ENCODE results near the gene PRDM15.

Gene PRDM15

DNA sequence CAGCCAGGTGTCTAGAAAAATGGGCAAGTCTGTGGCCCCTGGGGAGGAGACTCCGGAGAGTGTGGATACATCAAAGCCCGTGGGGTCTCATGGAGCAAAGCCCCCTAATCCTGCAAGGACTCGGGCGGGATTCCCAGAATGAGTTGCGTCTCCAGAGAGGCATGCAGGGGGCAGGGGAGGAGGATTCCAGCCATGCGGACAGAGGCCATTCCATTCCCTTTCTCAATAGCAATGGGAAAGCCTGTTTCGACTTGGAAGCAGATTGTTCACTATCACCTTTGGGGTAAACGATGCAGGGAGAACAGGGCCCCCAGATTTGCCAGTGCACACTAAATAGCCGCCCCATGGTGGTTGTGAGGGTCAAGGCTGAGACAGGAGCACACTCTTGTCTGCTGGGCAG lies 15.4 kb upstream of the PRDM15 start:
- DNase-seq = no peak
- in situ Hi-C loops (cut with HindIII; ENCODE audit: low pct_ligation_motif_present, low pct_unique_long_range_greater_than_20kb, low sequenced_read_pairs) = no loop called here

DNA sequence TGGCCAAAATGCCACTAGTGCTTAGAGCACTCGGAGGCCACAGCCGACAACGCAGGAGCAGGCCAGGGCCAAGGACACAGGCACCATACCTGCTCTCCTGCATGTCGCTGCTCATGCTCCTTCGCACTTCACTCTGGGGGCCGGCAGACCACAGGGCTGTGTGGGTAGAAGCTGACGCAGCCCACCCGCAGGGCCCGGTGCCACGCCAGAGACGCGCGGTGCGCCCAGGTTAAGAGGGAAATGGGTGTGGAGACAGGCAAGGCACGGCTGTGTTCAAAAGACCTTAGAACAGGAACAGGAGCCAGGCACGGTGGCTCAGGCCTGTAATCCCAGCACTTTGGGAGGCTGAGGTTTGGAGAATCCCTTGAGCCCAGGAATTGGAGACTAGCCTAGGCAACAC lies 13.6 kb upstream of the PRDM15 start:
- in situ Hi-C loops (cut with HindIII; ENCODE audit: low pct_ligation_motif_present, low pct_unique_long_range_greater_than_20kb, low sequenced_read_pairs) = no loop called here
- no peak for DNase-seq

DNA sequence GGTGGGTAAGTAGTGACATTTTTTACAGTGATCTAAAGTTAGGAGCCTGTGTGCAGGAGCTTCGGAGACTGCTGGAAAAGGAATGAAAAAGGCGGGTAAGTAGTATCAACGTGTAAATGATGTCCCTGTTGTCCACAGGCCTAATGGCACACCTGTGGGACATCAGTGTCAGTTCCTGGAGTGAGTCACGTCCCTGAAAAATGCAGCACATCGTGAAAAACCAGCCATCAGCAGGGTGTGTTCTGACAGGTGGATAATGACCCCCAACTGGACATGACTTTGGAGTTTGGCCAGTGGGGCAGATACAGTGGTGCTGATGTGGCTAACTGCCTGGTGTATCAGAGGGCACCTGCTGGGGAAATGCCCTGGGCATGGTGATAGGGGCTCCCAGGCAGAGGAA lies 12.0 kb upstream of the PRDM15 start:
- no peak for DNase-seq
- in situ Hi-C loops (cut with HindIII; ENCODE audit: low pct_ligation_motif_present, low pct_unique_long_range_greater_than_20kb, low sequenced_read_pairs) = no loop called here

DNA sequence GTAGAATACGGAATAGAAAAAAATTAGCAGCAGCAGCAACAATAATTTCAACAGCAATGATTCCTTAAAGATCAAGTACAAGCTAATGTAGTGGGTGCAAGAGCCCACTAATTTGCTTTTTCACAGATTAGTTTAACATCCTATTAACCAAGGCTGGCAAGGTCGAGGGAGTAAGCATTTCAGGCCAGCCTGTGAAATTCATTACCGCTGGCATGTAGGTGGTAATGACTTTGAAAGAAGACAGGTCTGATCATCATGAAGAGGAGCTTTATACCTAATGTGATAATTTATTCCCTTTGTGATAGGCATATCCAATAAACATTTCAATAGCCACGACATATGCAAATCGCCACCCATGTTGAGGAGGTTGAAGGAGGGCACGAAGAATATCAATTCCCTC lies 11.2 kb upstream of the PRDM15 start:
- in situ Hi-C loops (cut with HindIII; ENCODE audit: low pct_ligation_motif_present, low pct_unique_long_range_greater_than_20kb, low sequenced_read_pairs) = no loop called here
- no peak for DNase-seq

DNA sequence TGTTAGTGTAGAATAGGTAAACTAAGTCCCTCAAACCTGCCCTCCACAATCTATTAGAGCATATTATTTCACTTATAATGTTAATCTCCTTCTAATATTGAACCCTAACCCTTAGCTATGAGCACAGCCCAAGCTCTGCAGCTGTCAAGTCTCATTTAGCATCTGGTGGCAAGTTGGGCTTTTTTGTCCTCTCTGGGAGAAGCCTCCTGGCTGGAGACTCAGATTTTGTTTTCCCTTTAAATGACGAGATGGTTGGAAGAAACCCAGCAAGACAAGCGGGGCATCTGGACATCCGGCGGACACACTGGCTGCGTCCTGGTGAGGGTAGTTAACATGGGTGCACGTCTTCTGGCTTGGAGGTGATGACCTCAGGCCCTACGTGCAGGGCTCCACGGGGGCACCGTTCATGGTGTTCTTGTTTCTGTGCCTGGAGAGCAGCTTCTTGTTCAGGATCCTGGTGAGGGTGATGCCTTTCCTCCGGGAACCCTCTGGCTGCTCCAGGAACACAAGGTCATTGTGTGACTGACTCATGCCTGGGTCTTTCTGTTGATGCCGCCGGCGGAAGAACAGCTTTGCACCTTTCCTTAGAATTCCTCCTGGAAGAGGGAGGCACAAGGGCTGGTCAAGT lies 9.7 kb upstream of the PRDM15 start:
- DNase-seq = no peak
- in situ Hi-C loops (cut with HindIII; ENCODE audit: low pct_ligation_motif_present, low pct_unique_long_range_greater_than_20kb, low sequenced_read_pairs) = no loop called here

DNA sequence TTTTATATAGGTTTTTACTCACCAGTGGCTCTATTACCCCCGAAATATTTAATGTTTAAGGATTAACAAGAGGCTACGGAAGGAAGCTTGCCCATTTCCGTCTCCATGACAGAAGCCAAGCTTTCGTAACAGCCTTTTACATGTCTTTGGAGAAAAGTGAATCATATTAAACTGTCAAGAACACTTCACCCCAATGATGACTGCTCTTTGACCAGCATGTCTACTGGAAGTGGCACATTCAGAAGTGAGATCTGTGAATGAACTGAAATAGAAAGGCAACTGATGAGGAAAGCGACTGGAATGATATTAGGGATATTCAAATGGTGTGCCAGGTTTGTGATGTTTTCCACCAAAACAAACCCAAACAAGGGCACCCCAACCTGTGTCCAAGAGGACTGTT lies 8.5 kb upstream of the PRDM15 start:
- DNase-seq = no peak
- in situ Hi-C loops (cut with HindIII; ENCODE audit: low pct_ligation_motif_present, low pct_unique_long_range_greater_than_20kb, low sequenced_read_pairs) = no loop called here

DNA sequence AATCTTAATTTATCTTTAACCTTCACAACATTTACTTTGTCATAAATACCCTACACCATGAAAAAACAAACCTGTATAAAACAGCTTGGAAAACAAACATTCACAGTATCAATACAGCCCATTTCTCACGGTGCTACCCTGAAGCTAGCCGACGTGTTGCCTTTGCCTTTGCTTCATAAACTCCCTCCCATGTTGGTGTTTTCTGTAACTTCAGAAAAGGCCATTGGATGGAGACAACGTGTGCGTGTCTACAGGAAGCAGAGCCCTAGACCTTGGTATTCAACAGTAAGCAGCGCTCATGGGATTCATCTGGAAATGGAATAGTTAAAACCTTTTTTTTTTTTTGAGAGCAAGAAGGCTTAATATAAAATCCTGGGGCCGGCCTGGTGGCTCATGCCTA lies 7.2 kb upstream of the PRDM15 start:
- no peak for DNase-seq
- in situ Hi-C loops (cut with HindIII; ENCODE audit: low pct_ligation_motif_present, low pct_unique_long_range_greater_than_20kb, low sequenced_read_pairs) = no loop called here

DNA sequence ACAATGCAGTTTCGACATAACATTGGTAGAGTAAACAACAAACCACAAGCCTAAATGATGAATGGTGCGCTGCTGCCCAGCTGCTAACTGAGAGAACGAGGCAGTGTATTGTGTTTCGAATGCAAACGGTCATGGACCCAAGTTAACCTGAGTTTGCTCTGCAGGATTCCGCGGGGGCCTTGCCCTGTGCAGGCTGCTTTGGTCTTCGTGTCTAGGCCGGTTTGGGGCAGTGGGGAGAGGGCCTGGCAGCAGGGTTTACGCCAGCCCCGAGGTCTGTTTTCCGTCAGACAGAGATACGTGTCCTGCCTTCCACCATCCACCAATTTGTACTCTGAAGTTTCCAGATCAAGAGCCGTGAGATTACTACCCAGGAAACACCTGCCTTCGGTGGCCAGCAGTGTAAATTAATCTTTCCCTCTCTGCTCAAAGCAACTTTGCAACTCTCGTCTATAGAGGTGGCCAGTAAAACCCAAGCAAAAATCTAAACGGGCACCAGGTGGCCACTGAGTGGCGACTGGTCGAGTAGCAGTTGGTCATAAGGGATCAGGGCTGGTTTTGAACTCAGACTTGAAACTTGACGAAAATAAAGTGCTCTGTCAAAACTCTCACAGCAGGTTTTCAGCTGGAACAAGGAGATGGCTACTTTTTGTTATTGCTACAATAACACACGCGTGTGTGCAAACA lies 6.3 kb upstream of the PRDM15 start:
- in situ Hi-C loops (cut with HindIII; ENCODE audit: low pct_ligation_motif_present, low pct_unique_long_range_greater_than_20kb, low sequenced_read_pairs) = no loop called here
- no peak for DNase-seq

DNA sequence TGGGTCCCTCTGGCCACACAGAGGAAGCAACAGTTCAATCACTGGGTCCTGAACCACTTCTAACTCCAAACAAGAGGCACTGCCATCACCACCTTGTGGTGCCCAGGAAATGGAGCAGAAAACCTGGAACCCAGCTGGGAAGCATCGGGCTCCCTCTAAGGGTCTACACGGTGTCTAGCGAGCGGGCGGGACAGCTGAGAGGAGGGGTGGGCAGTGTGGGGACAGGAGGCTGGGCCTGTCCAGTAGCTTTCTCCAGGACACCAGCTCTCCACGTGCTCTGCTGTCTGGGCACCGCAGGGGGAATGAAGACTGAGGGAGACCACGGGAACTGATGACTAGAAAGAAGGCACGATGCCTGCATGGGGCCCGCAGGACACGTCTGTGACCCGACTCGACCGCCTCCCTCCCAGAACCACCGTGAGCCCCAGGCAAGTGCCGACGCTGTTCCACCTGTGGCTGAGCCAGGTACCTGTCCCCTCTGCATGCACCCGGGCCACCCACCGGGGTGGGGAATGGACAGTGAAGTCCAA lies 5.4 kb upstream of the PRDM15 start:
- DNase-seq = no peak
- in situ Hi-C loops (cut with HindIII; ENCODE audit: low pct_ligation_motif_present, low pct_unique_long_range_greater_than_20kb, low sequenced_read_pairs) = no loop called here

DNA sequence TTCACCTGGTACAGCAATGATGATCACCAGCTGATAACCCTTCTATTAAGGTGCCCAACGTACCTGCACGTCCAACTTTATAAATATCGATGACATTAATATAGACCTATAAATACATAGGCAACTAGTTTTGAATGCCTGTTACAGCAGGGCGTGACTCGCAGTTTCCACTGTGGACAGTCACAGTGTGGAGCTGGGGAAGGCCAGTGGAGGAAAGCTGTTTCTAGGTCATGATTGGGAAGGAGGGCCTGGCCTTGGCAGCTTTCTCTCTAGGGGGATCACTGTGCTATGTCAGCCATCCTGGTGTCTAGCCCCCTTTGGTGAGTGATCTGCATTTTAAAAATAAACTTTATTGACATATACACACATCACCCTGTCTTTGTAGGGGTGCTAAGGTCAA lies 4.4 kb upstream of the PRDM15 start:
- in situ Hi-C loops (cut with HindIII; ENCODE audit: low pct_ligation_motif_present, low pct_unique_long_range_greater_than_20kb, low sequenced_read_pairs) = no loop called here
- DNase-seq = no peak

DNA sequence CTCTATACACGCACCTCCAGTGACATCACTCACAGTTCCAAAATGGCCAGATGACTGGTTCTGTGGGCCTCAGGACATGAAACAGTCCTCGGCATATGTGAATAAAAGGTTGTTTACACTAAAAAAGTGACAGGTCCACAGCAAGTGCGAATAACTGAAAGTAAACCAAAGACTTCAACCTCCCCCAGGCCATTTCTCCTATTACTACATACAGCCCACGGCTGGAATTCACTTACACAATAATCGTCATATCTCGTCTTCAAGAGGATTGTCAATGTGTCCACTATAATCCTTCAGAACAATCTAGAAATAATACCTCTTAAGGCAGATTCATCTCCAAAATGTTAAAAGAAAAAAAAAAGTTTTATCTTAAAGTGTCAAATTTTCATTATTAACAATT lies 1.9 kb upstream of the PRDM15 start:
- DNase-seq = no peak
- in situ Hi-C loops (cut with HindIII; ENCODE audit: low pct_ligation_motif_present, low pct_unique_long_range_greater_than_20kb, low sequenced_read_pairs) = no loop called here

DNA sequence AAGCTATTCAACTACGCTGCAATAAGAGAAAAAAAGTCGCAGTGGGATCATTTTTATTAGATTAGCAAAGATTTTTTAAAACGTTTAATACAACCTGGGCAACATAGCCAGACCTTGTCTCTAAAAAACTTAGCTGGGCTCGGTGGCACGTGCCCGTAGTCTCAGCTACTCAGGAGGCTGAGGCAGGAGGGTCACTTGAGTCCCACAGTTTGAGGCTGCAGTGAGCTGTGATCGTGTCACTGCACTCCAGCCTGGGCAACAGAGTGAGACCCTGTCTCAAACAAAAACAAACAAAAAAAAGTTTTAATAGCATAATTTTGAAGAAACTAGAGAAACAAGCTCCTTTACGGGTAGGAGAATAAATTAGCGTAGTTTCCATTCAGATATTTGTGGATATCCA lies 1.0 kb upstream of the PRDM15 start:
- no peak for DNase-seq
- in situ Hi-C loops (cut with HindIII; ENCODE audit: low pct_ligation_motif_present, low pct_unique_long_range_greater_than_20kb, low sequenced_read_pairs) = no loop called here

DNA sequence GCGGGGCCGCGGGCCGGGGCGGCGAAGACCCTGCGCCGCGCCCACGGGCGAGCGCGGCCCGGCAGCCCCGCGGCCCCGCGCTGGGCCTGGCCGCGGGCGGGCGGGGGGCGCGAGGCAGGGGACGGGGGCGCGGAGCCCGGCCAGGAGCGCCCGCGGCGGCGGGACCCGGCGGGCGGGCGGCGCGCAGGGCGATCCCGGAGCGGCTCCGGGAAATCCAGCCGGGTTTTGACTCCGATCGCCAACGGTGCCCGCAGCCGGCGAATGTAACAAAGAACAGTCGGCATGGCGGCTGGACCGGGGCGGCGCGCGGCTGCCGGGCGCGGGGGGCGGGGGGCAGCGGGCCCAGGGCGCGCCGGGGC lies 334 bp downstream of the PRDM15 start:
- in situ Hi-C loops (cut with HindIII; ENCODE audit: low pct_ligation_motif_present, low pct_unique_long_range_greater_than_20kb, low sequenced_read_pairs) = no loop called here
- DNase-seq = peak; percentile 75

DNA sequence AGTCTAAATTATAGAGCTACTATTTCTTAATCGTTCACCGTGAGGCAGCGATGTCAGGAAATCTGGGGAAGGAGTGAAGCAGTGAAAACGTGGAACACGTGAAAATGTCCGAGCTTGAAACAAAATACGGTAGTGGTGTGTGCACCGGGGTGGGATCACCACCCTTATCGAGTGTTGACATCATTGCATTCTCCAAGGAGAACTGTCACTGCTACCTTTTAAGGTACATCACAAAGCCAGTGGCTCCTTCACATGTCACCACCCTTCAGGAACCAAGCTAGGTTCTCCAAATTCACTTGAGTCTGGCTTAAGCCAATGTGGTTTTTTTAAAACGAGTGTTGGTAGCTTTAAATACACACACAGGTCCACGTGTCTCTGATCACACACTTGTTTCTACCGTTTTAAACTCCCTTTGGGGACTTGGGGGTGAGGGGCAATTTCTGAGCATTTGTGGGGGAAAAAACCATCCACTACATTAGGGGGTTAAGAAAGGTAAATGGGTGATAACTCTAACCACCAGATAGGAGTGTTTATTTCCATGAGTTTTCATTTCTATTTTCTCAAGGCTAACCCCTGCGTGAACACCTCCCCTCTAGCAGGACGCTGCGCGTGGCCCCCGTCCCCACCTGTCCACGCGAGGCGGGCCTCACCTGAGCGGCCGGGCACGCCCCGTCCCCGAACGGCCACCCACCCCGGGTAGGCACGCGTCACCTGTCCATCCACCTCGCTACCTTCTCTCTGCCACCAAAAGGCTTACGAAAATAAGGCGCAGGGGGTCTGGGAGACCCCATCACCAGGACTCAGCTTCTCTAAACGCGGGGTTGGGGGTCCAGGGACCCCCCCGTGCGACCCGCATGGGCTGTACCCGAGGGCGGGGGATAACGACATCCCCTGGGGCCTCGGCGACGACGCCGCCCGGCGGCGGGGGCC lies 978 bp downstream of the PRDM15 start:
- in situ Hi-C loops (cut with HindIII; ENCODE audit: low pct_ligation_motif_present, low pct_unique_long_range_greater_than_20kb, low sequenced_read_pairs) = no loop called here
- DNase-seq = no peak

DNA sequence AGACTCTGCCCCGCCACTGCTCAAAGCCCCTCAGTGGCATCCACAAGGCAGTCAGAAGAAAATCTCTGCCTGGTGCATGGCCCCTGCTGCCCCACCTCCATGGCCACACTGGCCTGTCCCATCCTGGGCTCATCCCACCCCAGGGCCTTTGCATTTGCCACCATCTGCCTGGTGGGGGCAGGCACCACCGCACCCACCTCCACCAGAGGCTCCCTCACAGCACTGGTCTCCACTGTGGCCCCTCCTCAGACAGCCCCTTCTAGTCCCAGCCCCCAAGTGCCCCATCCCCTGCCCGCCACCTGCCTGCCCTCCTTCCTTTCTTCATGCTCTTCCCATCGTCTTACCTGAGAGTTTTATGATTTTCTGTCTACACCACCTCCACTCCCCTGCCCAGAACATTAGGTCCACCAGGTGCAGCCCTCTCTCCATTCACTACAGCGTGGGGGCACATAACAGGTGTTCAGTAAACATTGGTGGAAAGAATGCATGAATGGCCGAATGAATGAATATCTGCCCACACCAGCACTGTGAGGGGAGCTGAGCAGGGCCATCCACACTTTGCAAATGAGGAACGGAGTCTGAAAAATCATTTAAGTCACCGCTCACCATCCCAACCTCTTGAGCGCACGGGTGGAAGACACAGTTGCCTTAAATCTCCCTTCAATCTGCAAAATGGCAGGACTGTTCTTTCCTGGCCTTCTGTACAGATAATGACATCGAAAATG lies 2.1 kb downstream of the PRDM15 start:
- in situ Hi-C loops (cut with HindIII; ENCODE audit: low pct_ligation_motif_present, low pct_unique_long_range_greater_than_20kb, low sequenced_read_pairs) = no loop called here
- DNase-seq = no peak

DNA sequence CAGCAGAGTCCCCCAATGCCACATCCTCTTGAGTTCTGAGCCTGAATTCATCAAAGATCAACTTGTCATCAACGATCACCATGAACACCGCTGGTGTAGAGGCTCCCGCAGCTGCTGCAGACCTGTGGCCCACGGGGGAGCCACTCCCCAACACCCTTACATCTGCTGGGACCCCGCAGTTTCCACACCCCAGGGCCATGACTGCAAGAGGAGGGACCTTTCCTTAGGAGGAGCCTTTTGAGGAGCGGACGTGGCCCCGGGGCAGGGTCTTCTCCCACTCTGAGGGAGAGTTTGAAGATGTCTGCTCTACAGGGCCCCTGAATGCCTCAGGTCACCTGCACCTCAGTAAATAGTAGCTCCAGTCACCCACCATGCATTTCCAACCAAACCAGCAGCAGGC lies 2.7 kb downstream of the PRDM15 start:
- in situ Hi-C loops (cut with HindIII; ENCODE audit: low pct_ligation_motif_present, low pct_unique_long_range_greater_than_20kb, low sequenced_read_pairs) = no loop called here
- DNase-seq = no peak

DNA sequence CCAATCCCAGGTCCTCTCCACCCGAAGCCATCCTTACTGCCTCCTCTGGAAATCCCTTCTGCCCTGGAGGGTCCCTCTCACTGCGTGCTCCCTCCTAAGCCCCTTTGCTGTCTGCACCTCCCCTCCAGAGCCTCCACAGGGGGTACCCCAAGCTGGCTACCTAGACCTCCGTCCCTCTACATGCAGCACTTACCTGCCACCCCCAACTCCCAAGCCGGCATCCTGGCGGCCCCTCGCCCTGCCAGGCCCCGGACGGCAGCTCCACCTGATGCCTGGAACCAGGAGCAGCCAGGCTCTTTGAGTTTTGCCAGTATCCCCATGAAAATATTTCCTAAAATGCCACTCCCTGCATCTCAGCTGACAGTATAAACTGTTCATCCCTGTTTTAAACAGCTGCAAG lies 4.1 kb downstream of the PRDM15 start:
- no peak for DNase-seq
- in situ Hi-C loops (cut with HindIII; ENCODE audit: low pct_ligation_motif_present, low pct_unique_long_range_greater_than_20kb, low sequenced_read_pairs) = no loop called here

DNA sequence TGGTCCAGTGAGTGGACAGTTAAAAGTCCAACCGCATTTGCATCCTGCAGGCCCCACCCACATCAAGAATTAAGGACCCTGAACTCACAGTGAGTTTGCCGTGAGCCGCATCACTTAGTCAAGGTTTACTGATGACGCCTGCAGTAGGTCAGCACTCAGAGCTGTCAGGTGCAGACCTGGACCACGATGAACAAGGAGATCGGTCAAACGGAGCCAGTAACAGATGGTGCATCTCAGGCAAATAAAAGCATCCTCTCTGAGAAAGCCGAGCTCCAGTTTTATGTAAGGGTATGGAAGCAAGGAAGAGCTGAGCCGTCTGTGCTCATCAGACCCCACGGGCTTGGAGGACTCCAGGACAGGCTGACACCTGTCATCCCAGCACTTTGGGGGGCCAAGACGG lies 4.5 kb downstream of the PRDM15 start:
- in situ Hi-C loops (cut with HindIII; ENCODE audit: low pct_ligation_motif_present, low pct_unique_long_range_greater_than_20kb, low sequenced_read_pairs) = no loop called here
- DNase-seq = no peak

DNA sequence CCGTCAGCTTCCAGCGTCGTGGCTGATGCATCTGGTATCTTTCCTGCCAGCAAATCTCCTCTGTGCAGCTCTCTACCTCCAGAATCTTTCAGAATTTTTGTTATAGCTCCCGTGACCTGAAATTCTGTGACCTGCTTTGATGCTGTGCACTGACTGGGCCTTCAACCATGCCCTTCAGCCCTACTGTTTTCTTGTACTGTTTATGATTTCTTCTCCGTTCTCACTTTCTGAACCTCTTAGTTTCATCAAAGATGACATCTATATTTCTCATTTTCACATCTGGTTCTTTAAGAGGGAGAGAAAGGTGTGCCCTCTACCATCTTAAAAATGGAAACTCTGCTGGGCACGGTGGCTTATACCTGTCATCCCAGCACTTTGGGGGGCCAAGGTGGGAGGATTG lies 5.7 kb downstream of the PRDM15 start:
- in situ Hi-C loops (cut with HindIII; ENCODE audit: low pct_ligation_motif_present, low pct_unique_long_range_greater_than_20kb, low sequenced_read_pairs) = no loop called here
- DNase-seq = no peak
